ENCODE data around the gene CLASP2. TPM values are rescaled to one million over a fixed set of nuclear protein-coding genes. Genes with fewer than 3 reads are reported as not detected.

The CLASP2 gene
- total and polyA plus RNA-seq, 7 donors, result 4.8 to 122 (median 77.7) TPM

- H3K4me3 ChIP-seq, result no peak overlapping the region
- no peaks in the 10 kb centered on the region for H3K9me3 ChIP-seq
- TF ChIP-seq EP300 (IDR thresholded peaks at IDR 0.05) (no peak), POLR2A (IDR thresholded peaks at IDR 0.05) (no peak), POLR2AphosphoS5 (IDR thresholded peaks at IDR 0.05) (no peak), CTCF (IDR thresholded peaks at IDR 0.05) (no peak)
- peaks cover 0 to 5% (median 0%) of the 10 kb centered on the region in 4 donors for H3K4me1 ChIP-seq
- WGBS, 2 donors, result 90 to 93% methylated on average over 1 of the region's 1 CpG
- intact Hi-C loops (cut with DNase I), result no loop called here
- peaks cover 0 to 84% (median 3%) of the 10 kb centered on the region in 4 donors for H3K36me3 ChIP-seq
- H3K27me3 ChIP-seq, result no peaks in the 10 kb centered on the region
- no peak for DNase-seq
- no peak overlapping the region for H3K27ac ChIP-seq
Measured at GRCh38 chr3:33577588-33577987, 140.5 kb downstream of the CLASP2 start.

GRCh38 chr3:33577173-33577572, 140.9 kb downstream of the CLASP2 start:
- H3K4me3 ChIP-seq, result no peak overlapping the region
- peaks cover 0 to 82% (median 3%) of the 10 kb centered on the region in 4 donors for H3K36me3 ChIP-seq
- WGBS, 2 donors, result 91 to 92% methylated on average over 3 of the region's 3 CpGs
- H3K27me3 ChIP-seq, result no peaks in the 10 kb centered on the region
- peaks cover 0 to 5% (median 0%) of the 10 kb centered on the region in 4 donors for H3K4me1 ChIP-seq
- H3K9me3 ChIP-seq, result no peaks in the 10 kb centered on the region
- H3K27ac ChIP-seq, result no peak overlapping the region
- no peak for DNase-seq
- no peak for TF ChIP-seq EP300 (IDR thresholded peaks at IDR 0.05)
- no peak for TF ChIP-seq POLR2AphosphoS5 (IDR thresholded peaks at IDR 0.05)
- TF ChIP-seq POLR2A (IDR thresholded peaks at IDR 0.05), result no peak
- no peak for TF ChIP-seq CTCF (IDR thresholded peaks at IDR 0.05)
- intact Hi-C loops (cut with DNase I), result no loop called here

- no peaks in the 10 kb centered on the region for H3K9me3 ChIP-seq
- no peak overlapping the region for H3K4me3 ChIP-seq
- peaks cover 0 to 81% (median 3%) of the 10 kb centered on the region in 4 donors for H3K36me3 ChIP-seq
- no peak for DNase-seq
- no peak overlapping the region for H3K27ac ChIP-seq
- H3K27me3 ChIP-seq, result no peaks in the 10 kb centered on the region
- H3K4me1 ChIP-seq, result peaks cover 0 to 5% (median 0%) of the 10 kb centered on the region in 4 donors
- TF ChIP-seq EP300 (IDR thresholded peaks at IDR 0.05), result no peak
- no peak for TF ChIP-seq CTCF (IDR thresholded peaks at IDR 0.05)
- no peak for TF ChIP-seq POLR2AphosphoS5 (IDR thresholded peaks at IDR 0.05)
- TF ChIP-seq POLR2A (IDR thresholded peaks at IDR 0.05), result no peak
- intact Hi-C loops (cut with DNase I), result no loop called here
- 77 to 92% methylated on average over 1 of the region's 1 CpG for WGBS, 2 donors
Measured at GRCh38 chr3:33575311-33575710, 142.7 kb downstream of the CLASP2 start.

- no peak overlapping the region for H3K4me3 ChIP-seq
- DNase-seq, result no peak
- TF ChIP-seq EP300 (IDR thresholded peaks at IDR 0.05) (no peak), POLR2A (IDR thresholded peaks at IDR 0.05) (no peak), CTCF (IDR thresholded peaks at IDR 0.05) (no peak), POLR2AphosphoS5 (IDR thresholded peaks at IDR 0.05) (no peak)
- WGBS, 2 donors, result 67 to 77% methylated on average over 3 of the region's 3 CpGs
- no peaks in the 10 kb centered on the region for H3K9me3 ChIP-seq
- no peak overlapping the region for H3K27ac ChIP-seq
- H3K4me1 ChIP-seq, result no peaks in the 10 kb centered on the region
- H3K27me3 ChIP-seq, result no peaks in the 10 kb centered on the region
- peaks cover 0 to 60% (median 7%) of the 10 kb centered on the region in 4 donors for H3K36me3 ChIP-seq
- intact Hi-C loops (cut with DNase I), result no loop called here
Measured at GRCh38 chr3:33557829-33558228, 160.2 kb downstream of the CLASP2 start.

- intact Hi-C loops (cut with DNase I), result no loop called here
- H3K9me3 ChIP-seq, result no peaks in the 10 kb centered on the region
- no peak overlapping the region for H3K27ac ChIP-seq
- H3K4me3 ChIP-seq, result no peak overlapping the region
- DNase-seq, result no peak
- no peaks in the 10 kb centered on the region for H3K27me3 ChIP-seq
- 93 to 100% methylated on average over 1 of the region's 1 CpG for WGBS, 2 donors
- TF ChIP-seq POLR2A (IDR thresholded peaks at IDR 0.05), result no peak
- no peak for TF ChIP-seq POLR2AphosphoS5 (IDR thresholded peaks at IDR 0.05)
- no peak for TF ChIP-seq EP300 (IDR thresholded peaks at IDR 0.05)
- TF ChIP-seq CTCF (IDR thresholded peaks at IDR 0.05), result no peak
- peaks cover 0 to 65% (median 6%) of the 10 kb centered on the region in 4 donors for H3K36me3 ChIP-seq
- H3K4me1 ChIP-seq, result no peaks in the 10 kb centered on the region
Measured at GRCh38 chr3:33557279-33557678, 160.8 kb downstream of the CLASP2 start.
